ENCODE measurements around the gene IL36RN.

Gene IL36RN

GRCh38 chr2:113058411-113058994 is 495 bp upstream of the IL36RN start:
- no peak for DNase-seq (ENCODE audit: insufficient read length, low spot score)
- no peak for FAIRE-seq
- no peak for TF ChIP-seq POLR2A (IDR thresholded peaks at IDR 0.05; ENCODE audit: low read depth, low read length)

- DNase-seq (ENCODE audit: insufficient read length, low spot score) (no peak), FAIRE-seq (no peak)
- no peak for TF ChIP-seq POLR2A (IDR thresholded peaks at IDR 0.05; ENCODE audit: low read depth, low read length)
Measured at GRCh38 chr2:113060396-113060795, 1.4 kb downstream of the IL36RN start.

GRCh38 chr2:113060796-113061195 is 1.8 kb downstream of the IL36RN start:
- DNase-seq (ENCODE audit: insufficient read length, low spot score) (no peak), FAIRE-seq (no peak)
- no peak for TF ChIP-seq POLR2A (IDR thresholded peaks at IDR 0.05; ENCODE audit: low read depth, low read length)

- no peak for DNase-seq (ENCODE audit: insufficient read length, low spot score)
- FAIRE-seq, result no peak
- TF ChIP-seq POLR2A (IDR thresholded peaks at IDR 0.05; ENCODE audit: low read depth, low read length), result no peak
Measured at GRCh38 chr2:113061241-113061640, 2.2 kb downstream of the IL36RN start.

GRCh38 chr2:113061896-113062770 is 3.1 kb downstream of the IL36RN start:
- DNase-seq (ENCODE audit: insufficient read length, low spot score), result no peak
- no peak for TF ChIP-seq POLR2A (IDR thresholded peaks at IDR 0.05; ENCODE audit: low read depth, low read length)
- no peak for FAIRE-seq

GRCh38 chr2:113064281-113064680 is 5.3 kb downstream of the IL36RN start:
- DNase-seq (ENCODE audit: insufficient read length, low spot score), result no peak
- no peak for FAIRE-seq
- no peak for TF ChIP-seq POLR2A (IDR thresholded peaks at IDR 0.05; ENCODE audit: low read depth, low read length)

- FAIRE-seq, result no peak
- no peak for TF ChIP-seq POLR2A (IDR thresholded peaks at IDR 0.05; ENCODE audit: low read depth, low read length)
- no peak for DNase-seq (ENCODE audit: insufficient read length, low spot score)
Measured at GRCh38 chr2:113064898-113065297, 5.9 kb downstream of the IL36RN start.

- DNase-seq (ENCODE audit: insufficient read length, low spot score) (no peak), FAIRE-seq (no peak)
- TF ChIP-seq POLR2A (IDR thresholded peaks at IDR 0.05; ENCODE audit: low read depth, low read length), result no peak
Measured at GRCh38 chr2:113067681-113068080, 8.7 kb downstream of the IL36RN start, which contains the start of gene IL1F10. IL1F10 (plus strand) TSS chr2:113067970; CDS start chr2:113072739, 4,769 bp downstream.

GRCh38 chr2:113068249-113068648 is 9.3 kb downstream of the IL36RN start:
- no peak for TF ChIP-seq POLR2A (IDR thresholded peaks at IDR 0.05; ENCODE audit: low read depth, low read length)
- FAIRE-seq (no peak), DNase-seq (ENCODE audit: insufficient read length, low spot score) (no peak)

- TF ChIP-seq POLR2A (IDR thresholded peaks at IDR 0.05; ENCODE audit: low read depth, low read length), result no peak
- DNase-seq (ENCODE audit: insufficient read length, low spot score) (no peak), FAIRE-seq (no peak)
Measured at GRCh38 chr2:113068706-113069485, 9.9 kb downstream of the IL36RN start.

- DNase-seq (ENCODE audit: insufficient read length, low spot score) (no peak), FAIRE-seq (no peak)
- no peak for TF ChIP-seq POLR2A (IDR thresholded peaks at IDR 0.05; ENCODE audit: low read depth, low read length)
Measured at GRCh38 chr2:113069676-113070605, 10.9 kb downstream of the IL36RN start.

GRCh38 chr2:113070606-113070975 is 11.6 kb downstream of the IL36RN start:
- no peak for DNase-seq (ENCODE audit: insufficient read length, low spot score)
- TF ChIP-seq POLR2A (IDR thresholded peaks at IDR 0.05; ENCODE audit: low read depth, low read length), result no peak
- FAIRE-seq, result no peak

- no peak for DNase-seq (ENCODE audit: insufficient read length, low spot score)
- no peak for FAIRE-seq
- no peak for TF ChIP-seq POLR2A (IDR thresholded peaks at IDR 0.05; ENCODE audit: low read depth, low read length)
Measured at GRCh38 chr2:113072584-113072983, 13.6 kb downstream of the IL36RN start.
